ENCODE results near the gene LUC7L. TPM values are rescaled to one million over a fixed set of nuclear protein-coding genes. Genes with fewer than 3 reads are reported as not detected.
"Not testable (repeated sequence)": the region's sequence is repeated elsewhere in the genome, so short reads cannot be mapped to it uniquely, and the experiment has no call there.

Gene LUC7L
- total RNA-seq, 1 donor from 2014 or later: 23.3 TPM

- peak; percentile 93 for DNase-seq
- Histone ChIP-seq H3K9me3 (replicated peaks) (no peaks in the 10 kb centered on the region), H3K4me1 (peaks cover 32% of the 10 kb centered on the region), H3K4me3 (peak within 1 kb of the TSS; percentile 83), H3K27me3 (ENCODE audit: low read depth) (no peaks in the 10 kb centered on the region), H3K36me3 (no peaks in the 10 kb centered on the region), H3K27ac (replicated peaks) (peak within 1 kb of the TSS; percentile 96)
- intact Hi-C loops (cut with micrococcal nuclease): no loop called here
- TF ChIP-seq CTCF (IDR thresholded peaks at IDR 0.05; ENCODE audit: borderline replicate concordance): peak; percentile 57
Observed at GRCh38 chr16:234468-235305, 5.4 kb upstream of the LUC7L start, which contains the start of gene FAM234A. Gene FAM234A, plus strand, starts transcription at chr16:234821. Its CDS starts 19,593 bp downstream, at chr16:254414.

GRCh38 chr16:230949-231348, 1.7 kb upstream of the LUC7L start:
- DNase-seq: no peak
- H3K27ac ChIP-seq (replicated peaks): no peak overlapping the region
- TF ChIP-seq CTCF (IDR thresholded peaks at IDR 0.05; ENCODE audit: borderline replicate concordance): no peak
- no peaks in the 10 kb centered on the region for H3K9me3 ChIP-seq (replicated peaks)
- intact Hi-C loops (cut with micrococcal nuclease): no loop called here
- no peak overlapping the region for H3K4me3 ChIP-seq
- H3K4me1 ChIP-seq: peaks cover 51% of the 10 kb centered on the region
- H3K27me3 ChIP-seq (ENCODE audit: low read depth): no peaks in the 10 kb centered on the region
- peaks cover 15% of the 10 kb centered on the region for H3K36me3 ChIP-seq

GRCh38 chr16:230351-230750, 1.1 kb upstream of the LUC7L start:
- H3K9me3 ChIP-seq (replicated peaks); H3K4me3 ChIP-seq; H3K27ac ChIP-seq (replicated peaks); H3K27me3 ChIP-seq (ENCODE audit: low read depth); DNase-seq; intact Hi-C loops (cut with micrococcal nuclease): not testable (repeated sequence)
- Histone ChIP-seq H3K36me3 (peaks cover 20% of the 10 kb centered on the region), H3K4me1 (peaks cover 45% of the 10 kb centered on the region)

- peak overlapping the region; percentile 99 for H3K27ac ChIP-seq (replicated peaks)
- intact Hi-C loops (cut with micrococcal nuclease): loop anchor here (10.0 kb wide), 1 partner anchor 125 kb away; the partner anchor contains the start of gene AXIN1
Observed at GRCh38 chr16:229731-230281, 557 bp upstream of the LUC7L start.

GRCh38 chr16:228151-228851, 948 bp downstream of the LUC7L start:
- H3K4me1 ChIP-seq: peaks cover 32% of the 10 kb centered on the region
- no peaks in the 10 kb centered on the region for H3K9me3 ChIP-seq (replicated peaks)
- H3K36me3 ChIP-seq: peaks cover 39% of the 10 kb centered on the region
- DNase-seq: no peak
- H3K4me3 ChIP-seq: peak overlapping the region; percentile 92
- peak overlapping the region; percentile 99 for H3K27ac ChIP-seq (replicated peaks)
- intact Hi-C loops (cut with micrococcal nuclease): loop anchor here (10.0 kb wide), 1 partner anchor 126 kb away; the partner anchor contains the start of gene AXIN1
- TF ChIP-seq CTCF (IDR thresholded peaks at IDR 0.05; ENCODE audit: borderline replicate concordance): no peak
- H3K27me3 ChIP-seq (ENCODE audit: low read depth): no peaks in the 10 kb centered on the region

More at GRCh38 chr16:229731-230281, 557 bp upstream of the LUC7L start:
- Histone ChIP-seq H3K4me3 (peak overlapping the region; percentile 92), H3K36me3 (peaks cover 24% of the 10 kb centered on the region), H3K9me3 (replicated peaks) (no peaks in the 10 kb centered on the region), H3K4me1 (peaks cover 39% of the 10 kb centered on the region), H3K27me3 (ENCODE audit: low read depth) (no peaks in the 10 kb centered on the region)
- no peak for DNase-seq
- no peak for TF ChIP-seq CTCF (IDR thresholded peaks at IDR 0.05; ENCODE audit: borderline replicate concordance)
